HG03442 (cell line): Measurements from ENCODE around the gene LSM7.
"Not testable (repeated sequence)": the region's sequence is repeated elsewhere in the genome, so short reads cannot be mapped to it uniquely, and the experiment has no call there.

Source experiments
- ATAC-seq: cut with Tn5 transposase; IDR thresholded peaks from one replicate; pipeline ENCODE4 v1.9.1; 2021; ENCODE audit warnings: mild to moderate bottlenecking, moderate library complexity; ENCODE audit not compliant: unreplicated experiment

Gene LSM7

GRCh38 chr19:2281265-2282061 is 46.9 kb downstream of the LSM7 start:
- ATAC-seq: not testable (repeated sequence)

- ATAC-seq: no peak
Observed at GRCh38 chr19:2280633-2281264, 47.6 kb downstream of the LSM7 start.

- no peak for ATAC-seq
Observed at GRCh38 chr19:2278459-2279158, 49.8 kb downstream of the LSM7 start.

GRCh38 chr19:2277138-2277537 is 51.2 kb downstream of the LSM7 start:
- ATAC-seq: no peak

- no peak for ATAC-seq
Observed at GRCh38 chr19:2276429-2276986, 51.9 kb downstream of the LSM7 start.

- ATAC-seq: no peak
Observed at GRCh38 chr19:2275588-2276428, 52.6 kb downstream of the LSM7 start.

- no peak for ATAC-seq
Observed at GRCh38 chr19:2274931-2275535, 53.4 kb downstream of the LSM7 start.

GRCh38 chr19:2274185-2274711 is 54.1 kb downstream of the LSM7 start:
- ATAC-seq: no peak

GRCh38 chr19:2273356-2274184 is 54.8 kb downstream of the LSM7 start:
- no peak for ATAC-seq
